Measurements from ENCODE around the gene SECISBP2.

Gene SECISBP2

GRCh38 chr9:89398621-89399020, 80.3 kb downstream of the SECISBP2 start:
- in situ Hi-C loops (cut with MboI; ENCODE audit: low sequenced_read_pairs) = no loop called here

- in situ Hi-C loops (cut with MboI; ENCODE audit: low sequenced_read_pairs) = no loop called here
These were observed 82.3 kb downstream of the SECISBP2 start for GRCh38 chr9:89400403-89401116.

GRCh38 chr9:89402695-89403427, 84.6 kb downstream of the SECISBP2 start:
- in situ Hi-C loops (cut with MboI; ENCODE audit: low sequenced_read_pairs) = no loop called here

GRCh38 chr9:89404074-89404473, 85.8 kb downstream of the SECISBP2 start:
- in situ Hi-C loops (cut with MboI; ENCODE audit: low sequenced_read_pairs) = no loop called here

GRCh38 chr9:89405826-89406225, 87.5 kb downstream of the SECISBP2 start:
- in situ Hi-C loops (cut with MboI; ENCODE audit: low sequenced_read_pairs) = no loop called here

- in situ Hi-C loops (cut with MboI; ENCODE audit: low sequenced_read_pairs) = no loop called here
These were observed 88.8 kb downstream of the SECISBP2 start for GRCh38 chr9:89407070-89407469.

- in situ Hi-C loops (cut with MboI; ENCODE audit: low sequenced_read_pairs) = no loop called here
These were observed 90.4 kb downstream of the SECISBP2 start for GRCh38 chr9:89408628-89409101.
